Activated CD8-positive, alpha-beta memory T cell treated with anti-CD3 and anti-CD28 coated beads, Interleukin-2, amount 50 U/mL, for 1 hour (primary cell): ENCODE results near the gene TBL1Y.
"Not testable (repeated sequence)": the region's sequence is repeated elsewhere in the genome, so short reads cannot be mapped to it uniquely, and the experiment has no call there.

Source experiments
- DNase-seq: peaks from one replicate; pipeline ENCODE4 v3.0.0-alpha.2; 2020; ENCODE audit errors: extremely low read depth

Gene TBL1Y

DNA sequence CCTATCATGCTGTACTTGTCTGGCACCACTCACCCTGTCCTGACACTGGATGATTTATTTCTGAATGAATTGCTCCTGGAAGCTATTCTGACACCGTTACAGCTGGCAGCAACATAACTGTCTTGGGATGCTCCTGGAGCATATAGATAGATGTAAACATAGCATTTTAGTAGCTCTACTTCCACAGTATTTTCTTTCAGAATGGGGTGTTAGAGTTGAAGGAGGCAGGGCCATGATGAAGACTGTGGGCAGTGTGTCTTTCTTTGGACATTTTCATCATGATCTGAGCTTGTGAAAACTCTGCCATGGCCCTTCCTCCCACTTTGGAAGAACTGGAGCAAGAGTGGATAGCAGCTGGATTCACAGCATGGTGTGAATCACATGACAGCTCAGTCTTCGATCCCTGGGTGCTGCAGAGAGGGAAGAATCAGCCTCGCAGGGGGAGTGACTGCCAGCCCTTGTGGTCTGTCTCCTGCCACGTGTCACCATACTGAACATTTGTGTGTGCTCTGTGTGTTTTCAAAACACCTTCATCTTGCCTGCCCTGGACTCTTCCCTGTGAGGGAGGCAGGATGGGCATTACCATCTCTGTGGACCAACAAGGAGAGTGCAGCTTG, 61.9 kb downstream of the TBL1Y start:
- no peak for DNase-seq

DNA sequence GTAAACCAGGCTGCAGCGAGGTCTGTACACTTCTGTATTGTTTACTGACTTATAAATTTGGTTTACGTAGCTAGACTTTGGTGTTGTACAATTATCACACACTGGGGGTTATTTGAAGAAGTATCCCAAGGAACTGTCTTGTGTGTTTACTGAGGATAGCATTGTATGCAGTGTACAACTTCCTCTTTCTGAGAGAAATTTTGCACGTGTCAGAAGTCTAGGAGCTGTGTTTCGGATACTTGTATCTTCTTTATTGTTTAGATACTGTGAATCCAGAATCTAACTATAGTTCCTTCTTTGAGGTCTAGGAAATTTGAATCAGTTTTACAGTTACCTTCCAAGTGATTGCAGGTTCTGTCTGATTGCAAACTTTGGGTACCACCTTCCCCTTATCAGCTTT, 64.5 kb downstream of the TBL1Y start:
- no peak for DNase-seq

DNA sequence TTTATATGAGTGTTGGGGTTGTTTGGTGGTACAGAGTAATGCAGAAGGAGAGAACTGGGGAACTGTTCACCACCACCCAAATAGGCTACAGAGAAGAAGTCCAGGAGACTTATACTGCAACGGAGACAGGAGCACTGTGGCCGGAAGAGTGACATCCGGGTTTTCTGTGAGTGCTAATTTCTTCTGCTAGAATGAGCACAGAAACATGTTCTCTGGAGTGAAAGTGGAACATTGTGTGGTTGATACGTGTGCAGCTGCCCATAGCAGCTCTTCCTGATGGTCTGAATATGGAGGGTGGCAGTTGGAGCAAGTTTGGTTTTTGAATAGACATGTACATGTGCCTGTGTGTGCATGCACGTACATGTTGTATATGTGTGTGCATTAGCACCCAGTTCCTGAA, 67.3 kb downstream of the TBL1Y start:
- no peak for DNase-seq

GRCh38 chrY:6983221-6983620, 72.7 kb downstream of the TBL1Y start:
- no peak for DNase-seq

DNA sequence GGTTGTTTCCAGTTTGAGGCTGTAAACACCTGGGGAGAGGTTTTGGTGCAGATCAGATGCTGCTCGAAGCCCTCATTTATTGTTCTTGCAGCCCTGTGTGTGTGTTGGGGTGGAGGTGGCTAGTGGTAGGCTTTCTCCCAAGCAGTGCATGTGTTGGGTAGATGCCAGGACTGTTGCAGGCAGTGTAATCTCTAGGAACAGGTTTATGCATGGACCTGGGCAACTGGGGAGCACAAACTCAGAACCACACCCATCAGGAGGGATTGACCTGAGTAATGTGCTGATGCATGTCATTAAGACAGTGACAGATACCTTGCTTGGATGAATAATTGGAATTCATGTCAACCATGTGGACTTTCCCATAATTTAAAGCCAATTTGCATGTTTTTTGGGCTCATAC, 77.3 kb downstream of the TBL1Y start:
- DNase-seq, result no peak

GRCh38 chrY:6989886-6990620, 79.6 kb downstream of the TBL1Y start:
- no peak for DNase-seq

- no peak for DNase-seq
Measured at GRCh38 chrY:6992041-6992440, 81.5 kb downstream of the TBL1Y start.

DNA sequence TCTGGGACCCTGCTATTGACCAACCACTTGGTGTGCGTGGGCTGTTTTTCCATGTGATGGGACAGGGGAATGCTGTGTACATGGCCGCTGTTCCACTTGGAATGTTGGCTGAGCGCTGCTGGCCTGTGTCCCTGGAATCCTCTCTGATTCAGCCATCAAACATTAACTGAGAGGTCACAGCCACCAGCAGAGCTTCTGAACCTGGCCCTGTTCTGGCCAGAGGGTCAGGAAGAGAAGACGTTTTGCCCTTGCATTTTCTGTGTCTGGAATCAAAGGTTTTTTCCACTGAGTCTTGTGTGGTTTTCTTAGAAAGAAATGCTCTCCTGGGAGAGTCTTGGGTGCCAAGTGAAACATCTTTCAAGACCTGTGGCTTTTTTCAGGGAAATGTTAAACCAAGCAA, 85.5 kb downstream of the TBL1Y start:
- DNase-seq, result no peak

- DNase-seq, result no peak
Measured at GRCh38 chrY:6997503-6998066, 87.1 kb downstream of the TBL1Y start.

DNA sequence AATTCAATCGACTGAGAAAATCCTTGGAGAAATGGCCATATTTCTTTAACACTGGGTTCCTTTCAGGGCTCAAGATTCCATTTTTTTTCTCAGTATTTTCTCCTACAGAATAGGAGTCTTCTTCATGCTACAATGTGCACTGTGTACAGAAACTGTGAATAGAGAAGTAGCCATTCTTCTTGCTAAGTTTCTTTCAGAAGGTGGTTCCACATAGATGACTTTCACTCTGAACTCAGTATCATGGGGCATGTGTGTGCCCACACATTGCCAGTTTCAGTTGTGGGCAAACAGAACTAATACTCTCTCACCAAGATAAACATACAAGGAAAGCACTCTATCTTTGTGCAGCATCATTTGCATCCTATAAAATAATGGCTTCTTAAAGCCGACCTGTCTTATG, 89.4 kb downstream of the TBL1Y start:
- no peak for DNase-seq

GRCh38 chrY:7002581-7002980, 92.1 kb downstream of the TBL1Y start:
- no peak for DNase-seq

GRCh38 chrY:7007911-7008310, 97.4 kb downstream of the TBL1Y start:
- DNase-seq, result no peak

GRCh38 chrY:7008578-7009355, 98.3 kb downstream of the TBL1Y start:
- no peak for DNase-seq

DNA sequence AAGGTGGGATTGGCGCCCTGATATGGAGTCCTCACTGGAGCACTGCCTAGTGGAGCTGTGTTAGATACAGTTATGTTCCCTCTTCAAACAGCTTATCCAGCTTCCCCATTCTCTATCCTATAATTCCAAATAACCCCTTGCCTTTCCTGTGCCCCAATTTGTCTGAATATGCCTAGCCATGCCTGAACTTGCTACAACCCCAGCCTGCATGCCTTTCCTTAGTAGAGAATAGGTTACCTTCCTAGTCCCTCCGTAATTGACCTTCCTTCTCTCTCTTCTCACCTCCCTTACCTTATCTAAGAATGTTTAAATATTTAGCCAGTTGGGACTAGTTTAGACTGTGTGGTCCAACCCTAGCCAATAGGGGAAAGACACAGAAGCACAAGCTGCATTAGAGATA, 102.6 kb downstream of the TBL1Y start:
- no peak for DNase-seq

GRCh38 chrY:7016521-7016920, 106.0 kb downstream of the TBL1Y start:
- no peak for DNase-seq

DNA sequence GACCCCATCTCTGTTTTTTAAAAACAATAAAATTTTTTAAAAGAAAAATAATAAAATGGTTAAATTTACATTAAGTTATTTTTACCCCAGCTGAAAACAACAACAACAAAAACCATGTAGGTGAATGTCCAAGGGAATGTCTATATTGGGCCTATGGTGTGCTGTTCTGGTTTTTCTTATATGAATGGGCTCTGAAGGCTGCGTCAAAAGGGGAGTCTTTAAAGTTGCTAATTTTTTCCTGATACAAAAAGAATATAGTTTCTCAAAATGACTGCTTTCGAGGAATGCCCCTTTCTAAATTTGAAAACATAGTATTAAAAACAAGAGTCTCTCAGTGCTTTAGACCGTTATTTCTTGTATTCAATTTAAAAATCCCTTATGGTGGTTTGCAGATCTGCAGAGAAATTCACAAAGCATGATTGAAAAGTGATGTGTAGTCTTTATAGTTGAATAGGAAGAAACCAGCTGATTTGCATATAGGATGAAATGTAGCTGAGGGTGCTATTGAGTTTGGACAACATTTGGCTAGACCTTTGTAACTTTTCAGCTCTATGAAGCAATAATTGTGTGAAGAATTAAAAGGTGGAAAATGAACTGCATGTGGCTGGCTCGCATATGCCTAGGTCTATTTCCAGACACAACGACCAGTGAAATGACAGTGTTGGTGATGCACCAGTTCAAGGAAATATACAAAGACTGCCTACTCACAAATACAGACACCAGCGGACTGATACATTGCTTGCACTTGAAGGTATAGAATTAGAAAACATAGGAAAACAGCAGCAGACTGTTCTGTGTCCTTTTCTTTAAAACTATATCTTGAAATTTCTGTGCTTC, 107.0 kb downstream of the TBL1Y start:
- DNase-seq, result no peak

GRCh38 chrY:7039037-7039436, 128.5 kb downstream of the TBL1Y start:
- no peak for DNase-seq

- no peak for DNase-seq
Measured at GRCh38 chrY:7040662-7041061, 130.2 kb downstream of the TBL1Y start.

DNA sequence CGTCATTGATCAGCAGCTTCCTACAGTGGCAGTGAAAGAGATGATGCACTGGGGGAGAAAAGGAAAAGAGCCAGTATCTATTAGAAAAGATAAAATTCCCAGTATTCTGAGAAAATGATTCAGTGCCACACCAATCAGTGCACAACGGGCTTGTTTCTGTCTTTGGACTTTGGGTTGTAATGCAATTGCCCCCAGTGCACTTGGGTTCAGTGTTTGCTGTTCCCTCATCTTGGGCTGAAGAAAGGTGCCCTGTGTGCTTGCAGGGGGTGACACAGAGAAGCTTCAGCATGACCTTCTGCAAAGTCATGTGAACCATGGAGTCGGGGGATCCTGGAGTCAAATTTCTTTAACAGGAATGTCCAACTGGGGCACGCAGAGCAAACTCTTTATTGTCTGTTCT, 131.5 kb downstream of the TBL1Y start:
- DNase-seq, result no peak

- DNase-seq, result not testable (repeated sequence)
Measured at GRCh38 chrY:7052461-7052860, 142.0 kb downstream of the TBL1Y start.

DNA sequence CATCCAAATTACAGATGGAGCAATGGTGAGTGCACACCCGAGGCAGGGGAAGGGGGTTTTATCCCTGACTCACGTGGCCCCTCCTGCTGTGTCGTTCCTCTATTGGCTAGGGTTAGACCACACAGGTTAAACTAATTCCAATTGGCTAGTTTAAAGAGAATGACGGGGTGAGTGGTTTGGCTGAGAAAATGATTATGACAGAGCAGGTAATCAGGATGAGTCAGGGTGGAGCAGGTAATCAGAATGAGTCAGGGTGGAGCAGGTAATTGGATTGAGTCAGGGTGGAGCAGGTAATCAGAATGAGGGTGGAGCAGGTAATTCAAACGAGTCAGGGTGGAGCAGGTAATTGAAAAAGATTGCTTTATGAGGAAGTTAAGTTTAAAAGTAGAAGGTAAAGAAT, 146.4 kb downstream of the TBL1Y start:
- DNase-seq, result no peak

DNA sequence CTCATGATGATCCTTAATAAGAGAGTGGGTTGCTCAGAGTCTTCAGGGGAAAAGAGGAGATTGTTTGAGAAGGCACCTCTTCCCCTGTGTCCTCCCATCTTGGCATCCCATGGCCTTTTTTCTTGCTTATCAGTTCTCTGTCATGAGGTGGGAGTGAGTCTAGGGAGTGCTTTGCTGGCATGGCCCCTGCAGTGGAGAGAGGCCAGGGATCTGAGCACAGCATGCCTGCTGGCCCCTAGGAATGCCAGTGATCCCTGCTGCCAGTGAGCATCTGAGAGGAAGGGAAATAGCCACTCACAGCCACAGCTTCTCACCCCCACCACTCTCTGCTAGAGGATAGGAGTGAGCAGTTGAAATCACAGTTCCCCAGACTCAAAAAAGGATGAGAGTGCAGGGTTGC, 168.2 kb downstream of the TBL1Y start:
- no peak for DNase-seq
